Stimulated activated CD4-positive, alpha-beta T cell treated with anti-CD3 and anti-CD28 coated beads, Interleukin-12 subunit alpha, Interleukin-12 subunit beta, amount 100 ng/mL, for 4 hours (primary cell): Measurements from ENCODE around the gene LRP11.
A peak's percentile ranks its signal among the peaks of the same experiment; 100 is the strongest.
"Not testable (repeated sequence)": the region's sequence is repeated elsewhere in the genome, so short reads cannot be mapped to it uniquely, and the experiment has no call there.

Experiments used
- DNase-seq: peaks from one replicate; pipeline ENCODE4 v3.0.0-alpha.2; 2020

LRP11 gene

GRCh38 chr6:149846321-149846720, 17.8 kb downstream of the LRP11 start:
- DNase-seq = no peak

GRCh38 chr6:149845549-149845948, 18.6 kb downstream of the LRP11 start:
- no peak for DNase-seq

DNA sequence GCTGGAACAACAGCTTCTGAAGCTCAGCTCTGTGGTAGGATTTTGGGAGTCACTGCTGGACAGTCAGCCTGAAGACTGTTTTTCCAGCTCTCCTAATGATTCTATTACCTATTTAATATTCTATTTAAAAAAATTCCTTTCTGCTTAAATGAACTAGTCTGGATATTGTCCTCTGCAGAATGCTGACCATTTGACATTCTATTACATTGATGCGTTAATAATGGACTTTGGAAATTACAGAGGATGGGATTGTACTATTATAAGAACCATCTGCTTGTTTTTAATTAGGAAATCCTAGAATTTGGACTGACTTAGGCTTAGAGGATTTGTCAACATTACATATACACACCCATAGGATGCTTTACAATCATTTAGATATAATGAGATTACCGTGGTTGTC, 19.7 kb downstream of the LRP11 start:
- DNase-seq = no peak

DNA sequence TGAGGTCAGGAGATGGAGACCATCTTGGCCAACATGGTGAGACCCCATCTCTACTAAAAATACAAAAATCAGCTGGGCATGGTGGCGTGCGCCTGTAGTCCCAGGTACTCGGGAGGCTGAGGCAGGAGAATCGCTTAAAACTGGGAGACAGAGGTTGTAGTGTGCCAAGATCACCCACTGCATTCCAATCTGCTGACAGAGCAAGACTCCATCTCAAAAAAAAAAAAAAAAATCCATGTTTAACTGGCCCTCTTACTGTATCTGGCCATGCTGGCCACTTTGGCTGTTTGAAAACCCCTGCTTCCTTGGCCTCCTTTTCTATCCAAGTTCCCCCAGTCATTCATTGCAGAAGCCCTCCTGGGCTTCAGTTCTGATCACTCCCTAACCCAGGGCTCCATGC, 20.1 kb downstream of the LRP11 start:
- DNase-seq = not testable (repeated sequence)

- DNase-seq = no peak
These were observed 21.0 kb downstream of the LRP11 start for GRCh38 chr6:149843051-149843633.

DNA sequence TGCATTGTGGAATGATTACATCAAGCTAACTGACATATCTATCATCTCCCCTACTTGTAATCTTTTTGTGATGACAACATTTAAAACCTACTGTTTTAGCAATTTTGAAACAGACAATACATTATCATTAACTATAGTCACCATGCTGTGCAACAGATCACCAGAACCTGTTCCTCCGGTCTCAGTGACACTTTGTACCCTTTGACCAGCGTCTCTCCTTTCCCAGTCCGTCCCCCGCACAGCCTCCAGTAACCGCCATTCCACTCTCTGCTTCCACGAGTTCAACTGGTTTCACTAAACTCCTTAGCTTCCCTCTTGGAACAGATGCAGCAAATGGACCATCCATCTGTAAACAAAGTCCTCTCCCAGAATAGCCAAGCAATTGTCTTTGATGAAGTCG, 21.8 kb downstream of the LRP11 start:
- DNase-seq = no peak

DNA sequence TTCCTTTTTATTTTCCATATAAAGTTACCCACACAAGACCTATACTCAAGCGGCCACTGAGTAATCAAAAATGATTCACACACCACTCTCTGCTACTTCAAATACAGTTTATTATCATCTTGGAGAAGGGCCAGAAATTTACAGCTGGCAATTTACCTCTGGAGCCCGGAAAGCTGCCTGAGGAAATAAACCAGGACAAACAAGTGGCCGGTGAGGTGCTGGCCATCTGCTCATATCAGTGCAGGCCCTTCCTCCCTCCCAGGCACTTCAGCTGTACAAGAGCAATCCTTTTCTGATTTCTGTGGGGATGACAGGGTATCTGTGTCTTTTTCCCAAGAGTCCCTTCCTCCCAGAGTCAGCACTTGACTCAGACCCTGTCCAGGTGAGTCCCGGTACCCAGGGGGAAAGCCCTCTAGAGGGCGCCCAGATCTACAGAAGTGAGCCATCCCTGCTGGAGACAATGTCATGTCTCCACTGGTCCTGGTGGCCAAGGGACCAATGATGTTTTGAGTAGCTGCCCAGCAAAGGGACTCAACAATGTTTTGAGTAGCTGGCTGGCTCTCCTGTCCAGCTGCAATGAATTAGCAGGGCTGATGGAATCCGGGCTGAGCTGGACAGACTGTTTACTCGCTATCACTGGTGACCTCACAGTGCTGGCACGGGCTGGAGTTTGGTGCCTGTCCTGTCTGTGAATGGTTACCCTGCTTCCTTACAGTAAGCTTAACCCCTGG, 23.6 kb downstream of the LRP11 start:
- peak; percentile 45 for DNase-seq

DNA sequence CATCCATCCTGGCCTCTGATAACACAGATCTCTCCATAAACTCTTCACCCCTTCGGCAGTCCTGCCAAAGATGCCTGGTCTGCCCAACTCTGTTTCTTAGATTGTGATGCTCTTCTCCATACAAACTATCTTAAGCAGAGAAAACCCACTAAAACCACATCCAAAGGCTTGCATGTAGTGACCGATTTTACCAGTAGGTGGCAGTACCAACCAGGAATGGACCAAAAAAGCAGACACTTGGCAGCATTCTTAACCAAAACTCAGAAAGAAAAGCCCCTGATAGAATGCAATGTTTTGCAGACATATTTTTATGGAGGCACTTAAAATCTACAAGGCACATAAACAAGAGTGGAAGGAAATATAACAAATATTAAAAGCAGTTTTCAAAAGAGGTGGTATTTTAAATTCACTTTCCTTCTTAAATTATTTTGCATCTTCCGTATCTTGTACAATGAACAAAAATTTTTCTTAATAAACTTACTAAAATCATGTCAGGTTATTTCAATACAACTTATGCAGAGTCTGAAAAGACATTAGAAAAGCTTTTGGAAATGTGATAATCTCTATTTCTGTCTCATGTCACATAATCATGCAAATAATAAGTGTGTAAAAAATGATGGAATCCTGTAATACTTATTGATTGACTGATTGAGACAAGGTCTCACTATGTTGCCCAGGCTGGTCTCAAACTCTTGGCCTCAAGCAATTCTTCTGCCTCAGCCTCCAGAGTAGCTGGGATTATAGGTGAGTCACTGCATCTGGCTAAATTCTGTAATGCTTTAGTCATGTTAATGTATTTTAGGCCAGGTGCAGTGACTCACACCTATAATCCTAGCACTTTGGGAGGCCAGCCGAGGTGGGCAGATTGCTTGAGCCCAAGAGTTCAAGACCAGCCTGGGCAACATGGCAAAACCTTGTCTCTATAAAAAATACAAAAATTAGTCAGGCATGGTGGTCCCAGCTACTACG, 29.4 kb downstream of the LRP11 start:
- peak; percentile 58 for DNase-seq

DNA sequence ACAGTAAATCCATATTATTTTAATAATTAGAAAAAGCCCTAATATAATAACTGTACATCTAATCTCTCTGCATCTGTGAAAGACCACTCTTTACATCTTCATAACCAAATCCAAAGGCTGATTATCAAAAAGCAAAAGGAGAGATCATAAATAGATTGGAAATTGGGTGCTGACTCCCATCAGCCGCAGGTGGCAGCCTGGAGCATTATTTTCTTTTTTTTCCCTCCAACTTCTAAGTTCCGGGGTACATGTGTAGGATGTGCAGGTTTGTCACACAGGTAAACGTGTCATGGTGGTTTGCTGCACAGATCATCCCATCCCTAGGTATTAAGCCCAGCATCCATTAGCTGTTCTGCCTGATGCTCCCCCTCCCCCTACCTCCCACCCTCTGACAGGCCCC, 30.5 kb downstream of the LRP11 start:
- no peak for DNase-seq

DNA sequence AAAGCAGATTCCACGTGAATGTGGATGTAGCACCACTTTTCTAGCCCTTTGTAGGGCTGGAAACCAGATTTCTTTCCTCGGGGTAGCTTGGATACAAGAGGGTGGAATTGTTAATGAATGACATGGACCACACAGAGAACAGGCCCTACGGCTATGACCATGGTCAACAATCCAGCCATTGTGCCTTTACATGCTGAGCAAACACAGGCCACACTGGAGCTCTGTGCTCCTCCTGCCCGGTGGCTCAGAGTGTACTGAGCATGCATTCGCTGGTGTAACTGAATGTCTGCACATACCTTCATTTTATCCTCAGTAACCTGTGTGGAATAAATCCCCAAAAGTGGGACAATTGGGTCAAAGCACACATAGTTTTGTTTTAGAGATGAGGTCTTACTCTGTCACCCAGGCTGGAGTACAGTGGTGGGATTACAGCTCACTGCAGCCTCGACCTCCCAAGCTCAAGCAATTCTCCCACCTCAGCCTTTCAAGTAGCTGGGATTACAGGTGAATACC, 32.8 kb downstream of the LRP11 start:
- no peak for DNase-seq

DNA sequence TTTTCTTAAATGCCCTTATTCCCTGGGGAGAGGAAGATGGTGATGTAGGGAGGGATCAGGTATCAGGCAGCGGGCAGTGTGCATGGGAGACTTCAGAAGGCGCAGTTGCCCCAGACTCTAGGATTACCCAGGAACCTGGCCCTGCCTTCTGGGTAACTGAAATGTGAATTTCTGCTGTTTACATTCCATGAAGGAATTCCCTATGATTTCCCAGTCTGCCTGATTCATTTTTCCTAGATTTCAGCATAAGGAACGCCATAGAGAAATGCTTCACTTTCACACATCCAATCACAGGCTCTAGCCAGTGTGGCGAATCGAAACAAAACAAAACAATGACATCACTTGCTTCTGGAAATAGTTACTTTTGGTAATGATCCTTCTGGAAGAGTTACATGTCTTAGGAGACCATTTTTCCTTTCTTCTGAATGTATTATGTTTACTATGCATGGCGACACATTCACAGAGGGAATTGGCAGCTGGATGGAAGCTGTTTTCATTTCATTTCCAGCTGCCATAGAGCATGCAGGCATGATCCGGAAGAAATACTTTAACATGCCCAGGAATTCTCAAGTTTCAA, 33.3 kb downstream of the LRP11 start:
- no peak for DNase-seq

DNA sequence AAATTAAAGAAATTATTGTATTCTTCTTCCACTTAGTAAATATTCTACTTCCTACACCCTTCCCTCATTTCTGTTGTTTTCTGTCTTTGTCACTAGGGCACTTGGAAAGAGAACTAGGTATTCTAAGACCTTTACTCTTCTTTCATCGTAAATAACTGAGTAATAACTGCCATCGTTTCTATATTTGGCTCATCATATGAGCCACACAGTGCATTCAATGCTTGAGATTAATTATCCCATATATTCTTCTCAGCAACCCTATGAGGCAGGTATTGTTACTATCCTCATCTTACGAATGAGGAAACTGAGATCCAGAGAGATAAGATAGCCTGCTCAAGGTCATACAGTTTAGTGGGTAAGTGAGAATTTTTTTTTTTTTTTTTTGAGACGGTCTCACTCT, 38.9 kb downstream of the LRP11 start:
- DNase-seq = no peak

- DNase-seq = no peak
These were observed 41.1 kb downstream of the LRP11 start for GRCh38 chr6:149823013-149823412.

- no peak for DNase-seq
These were observed 42.7 kb downstream of the LRP11 start for GRCh38 chr6:149821492-149821891.

GRCh38 chr6:149820506-149820905, 43.7 kb downstream of the LRP11 start:
- no peak for DNase-seq

DNA sequence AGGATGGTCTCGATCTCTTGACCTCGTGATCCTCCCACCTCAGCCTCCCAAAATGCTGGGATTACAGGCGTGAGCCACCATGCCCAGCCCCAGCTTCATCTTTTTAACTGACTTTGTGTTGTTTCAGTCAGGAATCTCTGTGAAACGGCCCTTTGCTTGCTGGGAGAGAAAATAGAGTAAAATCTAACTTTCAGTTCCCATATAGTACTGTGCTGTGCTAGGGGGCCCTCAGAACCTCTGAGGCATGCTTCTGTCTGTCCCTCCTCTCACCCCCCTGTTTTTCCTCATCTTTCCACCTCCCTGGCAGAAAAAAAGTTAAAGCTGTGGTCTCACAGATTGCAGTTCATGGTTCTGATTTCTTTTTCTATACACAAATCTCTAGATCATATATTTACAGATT, 48.4 kb downstream of the LRP11 start:
- DNase-seq = no peak

DNA sequence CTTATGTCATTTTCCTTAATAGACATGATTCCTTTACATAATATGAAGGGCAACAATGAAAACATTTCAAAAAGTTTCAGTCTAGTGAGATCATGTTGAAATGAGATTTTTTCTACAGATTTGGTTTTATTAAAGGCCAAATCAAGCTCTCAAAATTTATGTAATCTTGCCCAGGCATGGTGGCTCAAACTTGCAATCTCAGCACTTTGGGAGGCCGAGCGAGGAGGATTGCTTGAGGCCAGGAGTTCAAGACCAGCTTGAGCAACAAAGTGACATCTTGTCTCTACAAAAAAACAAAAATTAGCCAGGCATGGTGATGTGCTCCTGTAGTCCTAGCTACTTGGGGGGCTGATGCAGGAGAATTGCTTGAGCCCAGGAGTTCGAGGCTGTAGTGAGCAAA, 50.8 kb downstream of the LRP11 start:
- no peak for DNase-seq

- DNase-seq = no peak
These were observed 54.4 kb downstream of the LRP11 start for GRCh38 chr6:149809798-149810197.

DNA sequence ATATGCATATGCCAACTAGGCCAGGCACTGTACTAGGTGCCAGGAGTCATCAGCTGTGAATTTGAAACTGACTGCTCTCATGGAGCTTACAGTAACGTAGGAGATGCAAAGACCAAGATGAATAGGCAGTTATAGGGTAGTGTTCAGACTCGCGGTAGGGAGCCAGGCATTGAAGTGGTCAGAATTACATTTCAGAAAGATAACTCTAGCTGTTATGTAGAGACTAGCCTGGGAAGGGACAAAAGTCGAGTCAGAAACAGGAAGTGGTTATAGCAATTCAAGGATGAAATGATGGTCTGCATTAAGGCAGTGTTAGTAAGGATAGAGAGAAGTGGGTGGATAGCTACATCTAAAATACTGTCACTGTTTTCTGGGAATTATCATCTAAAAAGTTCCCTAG, 58.0 kb downstream of the LRP11 start:
- no peak for DNase-seq

DNA sequence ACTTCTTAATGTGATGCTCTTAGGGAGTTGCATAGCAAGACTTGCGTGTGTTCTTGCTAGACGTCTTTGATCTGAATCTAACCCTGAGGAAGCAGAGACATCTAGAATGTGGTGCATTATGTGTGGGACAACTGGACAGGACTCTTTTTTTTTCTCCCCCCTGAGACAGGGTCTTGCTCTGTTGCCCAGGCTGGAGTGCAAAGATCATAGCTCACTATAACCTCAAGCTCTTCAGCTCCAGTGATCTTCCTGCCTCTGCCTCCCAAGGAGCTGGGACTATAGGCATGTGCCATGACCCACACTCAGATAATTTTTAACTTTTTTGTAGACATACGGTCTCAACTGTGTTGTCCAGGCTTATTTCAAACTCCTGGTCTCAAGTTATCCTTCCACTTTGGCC, 80.6 kb downstream of the LRP11 start:
- no peak for DNase-seq

DNA sequence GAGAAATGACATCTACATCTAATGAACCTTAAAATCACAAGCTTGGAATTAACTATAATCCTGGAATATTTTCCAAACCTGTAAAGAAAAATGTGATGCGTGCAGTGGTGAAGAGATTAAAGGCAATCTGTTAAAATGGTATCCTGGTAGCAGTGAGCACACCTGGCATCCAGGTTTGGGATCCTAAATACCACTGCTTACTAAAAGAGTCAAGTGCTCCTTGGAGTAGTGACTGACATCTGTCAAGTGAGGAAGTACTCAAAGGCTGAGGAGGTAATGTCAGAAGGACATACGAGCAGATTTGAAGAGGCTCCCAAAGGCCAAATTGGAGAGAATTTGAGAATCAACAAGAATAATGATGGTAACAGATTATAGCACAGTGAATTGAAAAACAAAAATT, 81.8 kb downstream of the LRP11 start:
- DNase-seq = no peak

- no peak for DNase-seq
These were observed 82.4 kb downstream of the LRP11 start for GRCh38 chr6:149781715-149782114.

GRCh38 chr6:149779644-149779963, 84.6 kb downstream of the LRP11 start:
- no peak for DNase-seq
